ENCODE data around the gene NR4A1. TPM values are rescaled to one million over a fixed set of nuclear protein-coding genes. Genes with fewer than 3 reads are reported as not detected.

The NR4A1 gene
- total RNA-seq, 4 donors from 2014 or later = 390 to 1,252 (median 718) TPM

GRCh38 chr12:52046859-52047258, 4.4 kb upstream of the NR4A1 start:
- Histone ChIP-seq H3K9me3 (no peaks in the 10 kb centered on the region), H3K4me1 (peaks cover 0 to 70% (median 41%) of the 10 kb centered on the region in 4 donors), H3K27ac (peak overlapping the region in 3 of 4 donors; percentile 81 to 99 (median 83)), H3K27me3 (no peaks in the 10 kb centered on the region), H3K4me3 (no peak overlapping the region), H3K36me3 (no peaks in the 10 kb centered on the region)
- no peak for TF ChIP-seq EP300 (IDR thresholded peaks at IDR 0.05)
- TF ChIP-seq POLR2A (IDR thresholded peaks at IDR 0.05) = no peak
- WGBS, 2 donors = 90 to 96% methylated on average over 7 of the region's 7 CpGs
- no peak for DNase-seq (ENCODE audit: low spot score in 2 of 2)

GRCh38 chr12:52049286-52049685, 2.0 kb upstream of the NR4A1 start:
- no peaks in the 10 kb centered on the region for H3K9me3 ChIP-seq
- WGBS, 2 donors = 73 to 74% methylated on average over 4 of the region's 4 CpGs
- H3K4me1 ChIP-seq = peaks cover 0 to 51% (median 31%) of the 10 kb centered on the region in 4 donors
- no peaks in the 10 kb centered on the region for H3K27me3 ChIP-seq
- no peak for TF ChIP-seq EP300 (IDR thresholded peaks at IDR 0.05)
- no peak for TF ChIP-seq CTCF (IDR thresholded peaks at IDR 0.05)
- no peak for TF ChIP-seq POLR2A (IDR thresholded peaks at IDR 0.05)
- no peak for DNase-seq (ENCODE audit: low spot score in 2 of 2)
- H3K4me3 ChIP-seq = no peak overlapping the region
- peaks cover 0 to 10% (median 0%) of the 10 kb centered on the region in 3 donors for H3K36me3 ChIP-seq
- peak overlapping the region in 2 of 4 donors; percentile 98 to 99 for H3K27ac ChIP-seq

GRCh38 chr12:52049688-52050087, 1.6 kb upstream of the NR4A1 start:
- no peak overlapping the region for H3K4me3 ChIP-seq
- H3K9me3 ChIP-seq = no peaks in the 10 kb centered on the region
- H3K27ac ChIP-seq = peak overlapping the region; percentile 98 to 100 (median 98)
- peaks cover 0 to 51% (median 31%) of the 10 kb centered on the region in 4 donors for H3K4me1 ChIP-seq
- no peak for DNase-seq (ENCODE audit: low spot score in 2 of 2)
- H3K27me3 ChIP-seq = no peaks in the 10 kb centered on the region
- 83 to 84% methylated on average over 5 of the region's 5 CpGs for WGBS, 2 donors
- TF ChIP-seq CTCF (IDR thresholded peaks at IDR 0.05) (no peak), POLR2A (IDR thresholded peaks at IDR 0.05) (no peak), EP300 (IDR thresholded peaks at IDR 0.05) (no peak)
- H3K36me3 ChIP-seq = peaks cover 0 to 14% (median 0%) of the 10 kb centered on the region in 3 donors

GRCh38 chr12:52050116-52050757, 1.0 kb upstream of the NR4A1 start:
- Histone ChIP-seq H3K4me3 (peak overlapping the region; percentile 53 to 76 (median 66)), H3K27ac (peak overlapping the region; percentile 98 to 100 (median 98)), H3K4me1 (peaks cover 0 to 51% (median 26%) of the 10 kb centered on the region in 4 donors), H3K9me3 (no peaks in the 10 kb centered on the region), H3K36me3 (peaks cover 2 to 20% (median 4%) of the 10 kb centered on the region in 3 donors), H3K27me3 (no peaks in the 10 kb centered on the region)
- no peak for TF ChIP-seq POLR2A (IDR thresholded peaks at IDR 0.05)
- no peak for TF ChIP-seq EP300 (IDR thresholded peaks at IDR 0.05)
- no peak for TF ChIP-seq CTCF (IDR thresholded peaks at IDR 0.05)
- no peak for DNase-seq (ENCODE audit: low spot score in 2 of 2)
- 38 to 40% methylated on average over 14 to 15 of the region's 16 CpGs for WGBS, 2 donors

- no peak for DNase-seq (ENCODE audit: low spot score in 2 of 2)
- peaks cover 0 to 43% (median 18%) of the 10 kb centered on the region in 4 donors for H3K4me1 ChIP-seq
- peaks cover 2 to 42% (median 10%) of the 10 kb centered on the region in 3 donors for H3K36me3 ChIP-seq
- H3K27ac ChIP-seq = peak overlapping the region; percentile 98 to 100 (median 98)
- WGBS, 2 donors = 20 to 56% methylated on average over 7 of the region's 7 CpGs
- H3K9me3 ChIP-seq = no peaks in the 10 kb centered on the region
- no peaks in the 10 kb centered on the region for H3K27me3 ChIP-seq
- peak overlapping the region; percentile 51 to 76 (median 58) for H3K4me3 ChIP-seq
- TF ChIP-seq POLR2A (IDR thresholded peaks at IDR 0.05) = peak in 1 of 2 donors; percentile 33
- TF ChIP-seq CTCF (IDR thresholded peaks at IDR 0.05) = no peak
- TF ChIP-seq EP300 (IDR thresholded peaks at IDR 0.05) = peak in 1 of 2 donors; percentile 83
Measured at GRCh38 chr12:52052468-52053186, 1.4 kb downstream of the NR4A1 start.
